ENCODE measurements around the gene RAD50.
"Not testable (repeated sequence)": the region's sequence is repeated elsewhere in the genome, so short reads cannot be mapped to it uniquely, and the experiment has no call there.

RAD50 gene

DNA sequence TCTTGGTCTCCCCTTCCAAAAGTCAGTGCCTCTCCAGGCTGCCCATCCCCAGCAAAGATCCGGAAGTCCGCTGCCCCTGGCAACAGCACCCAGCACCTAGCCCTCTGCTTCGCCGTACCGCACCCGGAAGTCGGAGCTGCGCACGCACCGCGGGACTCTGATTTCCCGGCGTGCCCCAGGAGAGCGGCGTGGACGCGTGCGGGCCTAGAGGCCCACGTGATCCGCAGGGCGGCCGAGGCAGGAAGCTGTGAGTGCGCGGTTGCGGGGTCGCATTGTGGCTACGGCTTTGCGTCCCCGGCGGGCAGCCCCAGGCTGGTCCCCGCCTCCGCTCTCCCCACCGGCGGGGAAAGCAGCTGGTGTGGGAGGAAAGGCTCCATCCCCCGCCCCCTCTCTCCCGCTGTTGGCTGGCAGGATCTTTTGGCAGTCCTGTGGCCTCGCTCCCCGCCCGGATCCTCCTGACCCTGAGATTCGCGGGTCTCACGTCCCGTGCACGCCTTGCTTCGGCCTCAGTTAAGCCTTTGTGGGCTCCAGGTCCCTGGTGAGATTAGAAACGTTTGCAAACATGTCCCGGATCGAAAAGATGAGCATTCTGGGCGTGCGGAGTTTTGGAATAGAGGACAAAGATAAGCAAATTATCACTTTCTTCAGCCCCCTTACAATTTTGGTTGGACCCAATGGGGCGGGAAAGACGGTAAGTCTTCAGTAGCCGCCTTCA lies at the start of gene RAD50:
Gene RAD50 (plus strand): TSS at position 215 of the 715 bp plus-strand sequence. CDS start 348 bp downstream, at position 563.
- FAIRE-seq: no peak

DNA sequence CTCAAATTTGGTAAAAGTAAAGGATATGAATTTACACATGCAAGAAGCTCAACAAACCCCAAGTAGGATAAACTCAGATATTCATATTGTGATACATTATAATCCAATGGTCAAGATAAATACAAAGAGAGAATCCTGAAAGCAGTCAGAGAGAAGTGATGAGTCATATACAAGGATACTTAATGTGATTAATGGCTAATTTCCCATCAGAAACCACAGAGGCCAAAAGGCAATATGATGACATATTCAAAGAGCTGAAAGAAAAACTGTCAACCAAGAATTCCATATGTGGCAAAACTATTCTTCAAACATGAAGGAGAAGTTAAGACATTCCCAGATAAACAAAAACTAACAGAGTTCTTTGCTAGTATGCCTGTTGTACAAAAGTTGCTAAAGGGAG lies 46.7 kb upstream of the RAD50 start:
- FAIRE-seq: no peak

DNA sequence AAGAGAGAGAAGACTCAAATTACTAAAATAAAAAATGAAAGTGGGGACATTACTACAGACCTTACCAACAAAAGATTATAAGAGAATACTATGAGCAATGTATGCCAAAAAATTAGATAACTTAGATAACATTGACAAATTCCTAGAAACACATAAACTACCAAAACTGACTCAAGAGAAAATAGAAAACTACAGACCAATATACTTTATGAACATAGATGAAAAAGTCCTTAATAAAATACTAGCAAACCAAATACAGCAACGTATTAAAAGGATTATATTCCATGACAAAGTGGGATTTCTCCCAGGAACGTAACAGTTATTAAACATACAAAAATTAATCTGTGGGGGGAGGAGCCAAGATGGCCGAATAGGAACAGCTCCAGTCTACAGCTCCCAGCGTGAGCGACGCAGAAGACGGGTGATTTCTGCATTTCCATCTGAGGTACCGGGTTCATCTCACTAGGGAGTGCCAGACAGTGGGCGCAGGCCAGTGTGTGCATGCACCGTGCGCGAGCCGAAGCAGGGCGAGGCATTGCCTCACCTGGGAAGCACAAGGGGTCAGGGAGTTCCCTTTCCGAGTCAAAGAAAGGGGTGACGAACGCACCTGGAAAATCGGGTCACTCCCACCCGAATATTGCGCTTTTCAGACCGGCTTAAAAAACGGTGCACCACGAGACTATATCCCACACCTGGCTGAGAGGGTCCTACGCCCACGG lies 43.0 kb upstream of the RAD50 start:
- FAIRE-seq: not testable (repeated sequence)

DNA sequence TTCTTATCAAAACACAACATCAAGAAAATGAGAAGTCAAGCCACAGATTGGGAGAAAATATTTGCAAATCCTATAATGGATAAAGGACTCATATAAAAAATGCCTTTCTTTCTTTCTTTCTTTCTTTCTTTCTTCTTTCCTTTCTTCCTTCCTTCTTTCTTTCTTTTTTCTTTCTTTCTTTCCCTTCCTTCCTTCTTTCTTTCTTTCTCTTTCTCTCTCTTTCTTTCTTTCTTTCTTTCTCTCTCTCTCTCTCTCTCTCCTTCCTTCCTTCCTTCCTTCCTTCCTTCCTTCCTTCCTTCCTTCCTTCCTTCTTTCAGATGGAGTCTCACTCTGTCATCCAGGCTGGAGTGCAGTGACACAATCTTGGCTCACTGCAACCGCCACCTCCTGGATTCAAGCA lies 34.7 kb upstream of the RAD50 start:
- not testable (repeated sequence) for FAIRE-seq

DNA sequence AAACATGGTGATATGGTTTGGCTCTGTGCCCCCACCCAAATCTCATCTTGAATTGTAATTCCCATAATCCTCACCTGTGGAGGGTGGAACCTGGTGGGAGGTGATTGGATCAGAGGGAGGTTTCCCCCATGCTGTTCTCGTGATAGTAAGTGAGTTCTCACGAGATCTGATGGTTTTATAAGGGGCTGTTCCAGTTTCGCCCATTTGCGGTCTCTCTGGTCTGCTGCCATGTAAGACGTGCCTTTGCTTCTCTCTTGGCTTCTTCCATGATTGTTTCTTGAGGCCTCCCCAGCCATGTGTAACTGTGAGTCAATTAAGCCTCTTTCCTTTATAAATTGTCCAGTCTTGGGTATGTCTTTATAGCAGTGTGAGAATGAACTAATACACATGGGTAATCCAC lies 31.9 kb upstream of the RAD50 start:
- FAIRE-seq: not testable (repeated sequence)

DNA sequence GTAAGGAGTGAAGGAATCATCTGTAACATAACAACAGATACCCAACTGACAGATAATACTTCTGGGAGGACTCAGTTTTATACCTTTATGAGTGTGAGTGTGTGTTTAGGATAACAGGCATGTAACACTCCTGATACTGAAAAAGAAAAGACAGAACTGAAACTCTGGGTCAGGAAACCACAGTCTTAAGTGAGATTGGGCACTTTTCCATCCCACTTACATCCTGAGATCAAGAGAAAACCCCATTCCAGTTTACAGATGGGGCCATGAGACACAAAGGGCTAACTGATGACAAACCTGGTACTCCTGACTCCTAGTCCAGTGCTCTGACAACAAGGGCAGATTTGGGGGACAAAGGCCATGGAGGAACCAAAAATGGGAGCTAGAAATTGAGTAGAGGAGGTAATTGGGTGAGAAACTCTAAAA lies 31.5 kb upstream of the RAD50 start:
- no peak for FAIRE-seq

DNA sequence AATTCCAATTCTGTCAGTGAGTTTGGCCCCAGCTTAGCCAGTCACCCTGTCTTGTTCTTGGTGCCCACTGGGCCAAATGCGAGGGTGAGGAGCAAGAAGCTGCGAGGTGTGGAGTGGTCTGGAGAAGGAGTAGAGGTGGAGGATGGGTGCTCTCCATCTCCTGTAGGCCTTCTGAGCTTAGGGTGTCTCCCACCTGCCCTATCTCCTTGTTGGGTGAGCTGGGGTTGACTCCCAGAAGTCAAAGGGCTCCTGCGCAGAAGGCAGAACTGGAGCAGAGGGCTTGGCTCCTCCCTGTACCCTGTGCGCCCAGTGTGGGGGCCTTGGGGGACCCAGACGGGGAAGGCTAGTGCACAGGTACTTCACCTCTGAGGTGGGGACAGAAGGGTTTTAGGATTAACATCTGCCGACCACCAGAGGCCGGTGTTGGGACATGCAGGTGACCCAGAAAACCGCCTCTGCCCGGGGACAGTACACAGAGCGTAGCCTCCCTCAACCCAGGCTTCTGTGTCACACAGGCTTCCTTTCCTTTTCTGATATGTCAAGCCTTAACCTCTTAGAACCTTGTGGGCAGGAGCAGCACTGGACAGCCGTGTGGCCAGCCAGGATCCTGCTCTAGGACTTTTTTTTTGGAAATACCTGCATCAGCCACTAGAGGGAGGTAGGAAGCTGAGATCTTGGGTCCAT lies 30.3 kb upstream of the RAD50 start:
- FAIRE-seq: no peak

DNA sequence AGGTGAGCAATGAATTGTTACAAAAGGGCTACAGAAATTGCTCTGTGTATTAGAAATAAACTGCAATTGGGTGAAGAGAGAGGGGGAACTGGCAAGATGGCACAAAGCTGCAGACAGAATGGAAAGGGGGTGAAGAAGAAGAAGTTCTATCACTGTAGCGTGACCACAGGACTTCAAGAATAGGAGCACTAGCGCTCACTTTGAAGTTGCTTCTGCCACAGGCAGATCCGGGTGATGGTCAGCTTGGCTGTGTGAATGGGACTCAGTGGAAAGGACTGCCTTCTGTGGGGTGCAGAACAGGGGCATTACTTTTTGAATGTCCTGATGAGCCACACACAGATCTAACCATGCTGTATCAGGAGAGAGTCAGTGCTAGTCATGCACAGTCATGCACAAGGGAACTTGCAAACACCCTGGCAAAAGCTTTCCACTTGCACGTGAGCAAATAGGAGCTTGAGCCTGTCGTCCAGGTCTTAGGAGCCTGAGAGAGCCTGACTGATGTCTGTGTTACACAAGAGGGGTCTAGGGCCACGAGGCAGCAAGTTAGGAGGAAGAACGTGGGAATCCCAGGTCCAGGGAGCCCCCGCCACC lies 29.7 kb upstream of the RAD50 start:
- no peak for FAIRE-seq

DNA sequence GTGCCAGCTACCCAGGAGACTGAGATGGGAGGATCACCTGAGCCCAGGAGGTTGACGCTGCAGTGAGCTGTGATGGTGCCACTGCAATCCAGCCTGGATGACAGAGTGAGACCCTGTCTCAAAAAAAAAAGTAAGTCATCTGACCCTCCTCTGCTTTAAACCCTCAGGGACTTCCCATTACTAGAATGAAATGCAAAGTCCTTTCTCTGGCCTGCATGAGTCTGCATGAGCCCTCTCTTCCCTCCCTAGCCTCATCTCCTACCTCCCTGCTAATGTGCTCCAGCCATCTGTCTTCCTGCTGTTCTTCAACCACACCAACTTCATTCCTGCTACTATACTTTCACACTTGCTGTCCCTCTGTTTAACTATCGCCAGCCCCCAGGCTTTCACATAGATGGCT lies 28.8 kb upstream of the RAD50 start:
- FAIRE-seq: no peak

DNA sequence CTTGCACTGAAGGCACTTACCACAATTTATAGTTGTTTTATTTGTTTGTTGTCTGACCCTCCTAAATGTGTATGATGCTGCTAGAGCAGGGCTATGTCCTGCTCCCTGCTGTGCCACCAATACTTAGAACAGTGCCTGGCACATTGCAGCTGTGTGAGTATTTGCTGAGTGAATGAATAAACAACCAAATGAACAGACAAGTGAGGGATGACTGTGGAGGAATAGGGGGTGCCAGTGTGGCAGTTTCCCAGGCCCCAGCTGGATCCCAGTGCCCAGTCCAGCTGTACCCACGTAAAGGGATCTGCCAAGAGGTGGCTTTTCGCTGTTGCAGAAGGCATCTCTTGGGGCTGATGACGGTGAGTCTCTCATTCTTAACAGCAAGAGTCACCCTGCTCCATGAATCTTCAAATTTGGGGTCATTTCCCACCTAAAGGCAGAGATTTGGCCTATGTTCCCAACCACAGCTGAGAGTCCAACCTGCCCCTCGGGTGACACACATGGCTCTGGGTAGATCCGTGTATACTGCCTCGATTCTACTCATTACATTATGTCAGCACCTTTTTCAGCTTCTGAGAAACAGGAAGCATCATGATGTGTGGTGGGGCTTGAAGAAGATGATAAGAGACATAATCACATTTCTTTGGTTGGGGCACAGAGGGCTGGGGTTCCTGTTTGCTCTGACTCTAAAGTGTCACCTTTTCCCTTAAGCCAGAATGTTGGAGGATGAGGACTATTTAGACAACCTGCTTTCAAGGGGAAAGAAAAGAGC lies 27.7 kb upstream of the RAD50 start:
- FAIRE-seq: no peak

DNA sequence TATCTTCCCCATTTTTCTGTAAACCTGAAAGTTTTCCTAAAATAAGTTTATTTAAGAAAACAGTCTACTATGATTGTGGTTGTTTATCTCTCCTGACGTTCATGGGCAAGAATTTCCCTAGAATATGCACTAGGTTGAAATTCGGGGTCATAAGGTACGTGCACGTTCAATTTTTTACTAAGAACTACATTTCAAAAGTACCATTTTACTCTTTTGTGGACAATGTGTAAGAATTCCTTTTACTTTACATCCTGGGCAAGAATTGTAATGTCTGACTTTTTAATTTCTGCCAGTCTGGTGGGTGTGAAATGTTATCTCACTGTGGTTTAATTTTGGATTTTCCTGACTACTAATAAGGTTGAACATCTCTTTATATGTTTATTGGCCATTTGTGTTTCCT lies 25.8 kb upstream of the RAD50 start:
- no peak for FAIRE-seq

DNA sequence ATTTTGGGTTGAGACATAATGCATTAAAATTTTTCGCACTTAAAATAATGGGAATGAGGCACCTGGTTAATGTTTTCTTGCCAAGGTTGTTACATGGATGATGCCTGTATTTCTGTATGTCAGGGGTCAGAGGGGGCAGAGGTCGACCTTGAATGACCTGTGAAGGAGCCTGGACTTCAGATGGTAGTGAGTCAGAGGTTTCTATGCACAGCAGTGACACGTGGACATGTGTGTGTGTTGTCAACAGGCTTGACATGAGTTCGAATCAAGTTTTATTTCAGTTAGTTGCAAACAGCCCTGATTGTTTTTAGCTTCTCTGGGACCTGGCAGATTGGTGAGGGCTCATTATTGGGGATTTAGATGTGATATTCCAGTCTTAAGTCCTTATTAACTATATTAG lies 17.1 kb upstream of the RAD50 start:
- FAIRE-seq: no peak

DNA sequence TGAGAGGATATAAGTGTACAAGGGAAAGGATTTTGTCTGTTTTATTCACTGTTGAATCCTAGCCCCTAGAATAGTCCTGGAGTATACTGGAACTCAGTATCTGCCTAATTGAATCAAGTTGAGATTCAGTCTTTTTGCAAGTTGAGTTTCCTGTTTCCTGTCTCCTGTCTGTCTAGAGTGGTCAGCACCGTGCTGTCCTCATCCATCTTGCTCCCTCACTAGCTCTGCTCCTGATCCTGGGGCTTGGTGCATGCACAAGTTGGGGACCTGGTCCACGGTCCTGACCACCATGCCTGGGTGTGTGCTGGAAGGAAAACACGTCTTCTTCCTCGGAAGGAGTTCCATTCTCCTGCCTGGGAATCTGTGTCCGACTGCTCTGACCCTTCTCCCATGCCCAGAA lies 16.6 kb upstream of the RAD50 start:
- FAIRE-seq: no peak

DNA sequence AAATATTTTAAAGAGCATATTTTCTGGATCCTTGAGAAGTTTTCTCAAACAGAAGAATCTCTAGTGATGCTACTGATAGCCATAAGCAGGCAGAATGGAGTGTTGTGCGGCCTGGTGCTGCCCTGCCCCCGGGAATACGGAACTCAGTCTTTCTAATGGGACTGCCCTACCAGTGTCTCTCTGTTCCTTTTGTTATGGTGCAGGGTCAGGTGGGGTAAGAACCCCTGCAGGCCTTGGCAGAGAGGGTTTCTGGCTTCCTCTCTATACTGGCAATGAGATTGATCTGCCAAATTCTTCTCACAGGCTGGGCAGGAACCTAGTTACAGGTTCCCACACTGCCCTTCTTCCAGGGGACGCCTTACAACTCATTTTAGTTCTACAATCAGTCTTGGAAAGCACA lies 16.0 kb upstream of the RAD50 start:
- FAIRE-seq: no peak

DNA sequence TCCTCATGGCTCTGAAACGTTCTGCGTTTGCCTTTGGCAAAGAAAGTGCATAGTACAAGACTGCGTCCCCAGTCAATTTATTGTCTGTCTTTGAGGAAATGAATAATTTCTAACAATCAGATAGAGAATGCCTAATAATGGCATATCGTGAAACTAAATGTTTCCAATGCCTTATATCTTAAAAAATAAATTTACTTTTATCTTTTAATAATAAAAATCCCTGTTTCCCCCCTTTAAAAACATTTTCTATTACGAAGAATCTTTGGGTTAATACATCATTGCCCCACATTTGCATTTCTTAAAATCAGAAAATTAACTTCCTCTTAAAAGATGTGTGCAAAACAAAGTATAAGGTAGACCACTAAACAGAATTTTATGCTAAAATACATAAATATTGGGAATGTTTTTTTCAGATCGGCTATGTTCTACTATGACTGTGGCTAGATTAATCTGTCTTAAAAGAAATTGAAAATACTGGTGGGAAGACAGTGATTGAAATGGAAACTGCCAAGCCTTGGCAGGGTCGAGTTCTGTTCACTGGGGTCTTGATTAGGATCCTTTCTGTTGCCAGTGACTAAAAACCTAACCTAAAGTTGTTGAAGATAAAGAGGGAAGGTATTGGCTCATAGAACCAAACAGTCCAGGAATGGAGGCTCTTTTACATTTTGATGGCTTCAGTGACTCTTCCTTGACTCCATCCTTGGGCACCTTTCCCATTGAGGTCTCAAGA lies 13.1 kb upstream of the RAD50 start, which contains the start of gene IL5:
Gene IL5 (minus strand): TSS at position 51 of the 730 bp plus-strand sequence. CDS start 44 bp downstream, at position 7.
- no peak for FAIRE-seq

DNA sequence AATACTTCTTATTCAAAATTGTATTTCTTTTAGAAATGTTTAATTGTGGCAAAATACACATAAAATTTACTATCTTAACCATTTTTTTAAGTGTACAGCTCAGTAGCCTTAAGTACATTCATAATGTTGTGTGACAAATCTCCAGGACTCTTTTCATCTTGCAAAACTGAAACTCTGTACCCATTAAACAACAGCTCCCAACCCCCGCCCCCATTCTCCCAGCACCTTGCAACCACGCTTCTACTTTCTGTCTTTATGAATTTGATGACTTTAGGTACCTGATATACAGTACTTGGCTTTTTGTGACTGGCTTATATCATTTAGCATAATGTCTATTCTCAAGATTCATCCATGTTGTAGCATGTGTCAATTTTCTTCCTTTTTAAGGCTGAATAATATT lies 10.7 kb upstream of the RAD50 start:
- no peak for FAIRE-seq

DNA sequence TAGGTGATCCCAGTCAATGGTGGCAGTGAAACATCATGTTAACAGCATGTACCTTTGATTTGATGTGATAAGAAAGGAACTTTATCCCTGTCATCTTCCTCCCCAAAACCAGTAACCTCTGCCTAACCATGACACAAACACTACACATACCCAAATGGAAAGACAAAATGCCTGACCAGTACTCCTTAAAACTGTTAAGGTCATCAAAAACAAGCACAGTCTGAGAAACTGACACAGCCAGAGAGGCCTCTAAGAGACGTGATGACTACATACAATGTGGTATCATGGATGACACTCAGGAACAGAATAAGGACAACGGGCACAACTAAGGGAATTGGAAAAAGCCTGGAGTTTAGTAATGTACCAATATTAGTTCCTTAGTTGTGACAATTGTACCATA lies 9.5 kb upstream of the RAD50 start:
- FAIRE-seq: no peak

DNA sequence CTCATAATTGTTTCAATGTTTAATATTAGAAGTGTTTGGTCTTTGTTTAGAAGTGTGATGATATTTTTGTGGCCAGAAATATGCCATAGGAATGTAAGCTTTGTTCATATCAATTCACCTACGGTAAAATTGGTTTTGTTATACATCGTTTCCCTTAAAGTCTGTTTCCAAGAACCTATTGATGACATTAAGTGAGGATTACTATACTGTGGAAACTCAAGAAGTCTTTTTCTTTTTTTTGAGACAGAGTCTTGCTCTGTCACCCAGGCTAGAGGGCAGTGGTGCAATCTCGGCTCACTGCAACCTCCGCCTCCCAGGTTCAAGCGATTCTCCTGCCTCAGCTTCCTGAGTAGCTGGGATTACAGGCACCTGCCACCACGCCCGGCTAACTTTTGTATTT lies 7.9 kb upstream of the RAD50 start:
- FAIRE-seq: not testable (repeated sequence)

DNA sequence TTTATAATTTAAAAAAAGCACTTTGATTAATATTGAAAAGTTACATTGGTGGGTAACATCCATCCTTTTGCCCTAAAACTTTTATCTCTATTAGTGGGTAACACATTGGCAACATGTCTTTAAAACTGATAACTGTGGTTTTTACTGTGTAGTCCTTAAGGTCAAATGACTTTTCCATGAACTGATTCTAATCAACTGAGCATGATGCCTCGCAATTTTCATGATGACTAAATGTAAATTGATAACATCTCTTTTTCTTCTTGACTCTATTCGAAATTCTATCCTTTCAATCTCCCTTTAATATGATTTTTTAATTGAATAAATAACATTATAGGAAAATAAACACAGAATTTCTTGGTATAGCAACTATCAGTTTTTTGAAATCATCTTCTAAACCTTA lies 7.2 kb upstream of the RAD50 start:
- FAIRE-seq: no peak

DNA sequence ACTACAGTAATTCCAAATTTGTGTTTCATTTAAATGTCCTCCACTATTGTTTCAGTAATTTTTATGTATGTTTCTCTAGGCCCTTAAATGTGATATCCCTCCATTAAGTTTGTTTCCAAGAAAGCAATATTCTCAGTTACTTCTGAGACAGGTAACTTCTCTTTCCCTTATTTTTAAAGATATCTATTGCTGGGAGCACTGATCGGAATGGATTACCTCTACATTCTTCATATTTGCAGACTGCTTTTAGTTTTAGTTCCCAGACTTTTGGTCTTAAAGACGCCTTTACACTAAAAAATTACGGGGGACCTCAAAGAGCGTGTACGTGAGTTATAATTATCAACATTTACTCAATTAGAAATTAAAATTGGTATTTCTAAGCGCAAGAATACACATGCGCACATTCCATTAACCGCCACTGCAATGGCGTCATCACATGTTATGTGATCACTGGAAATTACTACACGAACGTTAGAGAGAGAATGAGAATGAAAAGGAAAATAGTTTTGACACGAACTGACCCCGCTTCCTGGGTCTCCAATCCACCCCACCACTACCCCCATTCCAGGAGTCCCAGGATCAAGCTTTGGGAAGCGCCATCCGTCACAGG lies 519 bp upstream of the RAD50 start:
- FAIRE-seq: peak; percentile 70

DNA sequence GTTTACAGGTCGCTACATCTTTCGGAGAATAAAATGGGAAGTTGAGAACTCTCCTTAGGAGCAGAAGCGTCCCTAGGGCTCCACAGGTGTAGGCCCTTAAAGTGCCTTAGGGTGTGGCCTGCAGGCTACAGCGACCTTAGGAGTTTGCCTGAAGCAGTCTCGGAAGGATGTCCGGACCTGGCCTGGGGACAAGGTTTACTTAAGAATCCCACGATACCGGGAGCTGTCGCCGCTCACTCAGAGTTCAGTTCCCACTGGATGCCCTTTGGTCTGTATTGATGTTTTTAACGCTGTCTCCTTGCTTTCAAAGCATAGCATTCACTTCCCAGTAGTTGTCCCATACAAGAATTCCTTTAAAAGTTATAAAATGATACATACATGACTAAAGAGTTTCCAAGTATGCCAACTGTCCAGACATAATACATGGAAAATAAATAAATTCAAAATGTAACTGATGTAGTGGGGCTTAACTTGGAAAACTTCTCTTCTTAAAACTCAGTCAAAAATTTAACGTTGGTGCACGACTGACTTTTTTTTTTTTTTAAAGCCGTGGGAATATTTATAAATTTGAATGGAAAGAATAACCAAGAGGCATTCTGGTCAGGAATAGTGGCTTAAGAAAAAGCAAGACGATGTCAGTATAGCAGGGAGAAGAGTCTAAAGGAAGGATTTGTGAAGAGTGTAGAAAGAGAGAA lies 848 bp downstream of the RAD50 start:
- peak; percentile 60 for FAIRE-seq

All from islet of Langerhans (tissue), 1 donor.